Midbrain (tissue), 1 donor: ENCODE results near the gene MINDY1.
A peak's percentile ranks its signal among the peaks of the same experiment; 100 is the strongest.

ENCODE experiments used
- DNase-seq: peaks from one replicate; lab custom pipeline; 2025; lab: John Stamatoyannopoulos, UW

Gene MINDY1

GRCh38 chr1:151006327-151007052 lies at the start of gene MINDY1:
MINDY1 (minus strand) TSS chr1:151006902; CDS start chr1:151002617, 4,285 bp downstream.
- peak; percentile 88 for DNase-seq

- no peak for DNase-seq
Observed at GRCh38 chr1:151056149-151056548, 49.4 kb upstream of the MINDY1 start.

GRCh38 chr1:151055581-151055980 lies 48.9 kb upstream of the MINDY1 start:
- DNase-seq, result no peak

- no peak for DNase-seq
Observed at GRCh38 chr1:151054971-151055547, 48.4 kb upstream of the MINDY1 start.

- DNase-seq, result no peak
Observed at GRCh38 chr1:151051356-151052009, 44.8 kb upstream of the MINDY1 start.

GRCh38 chr1:151050051-151050688 lies 43.5 kb upstream of the MINDY1 start:
- DNase-seq, result no peak

- DNase-seq, result no peak
Observed at GRCh38 chr1:151049458-151049857, 42.8 kb upstream of the MINDY1 start.

GRCh38 chr1:151048645-151049032 lies 41.9 kb upstream of the MINDY1 start:
- no peak for DNase-seq

- peak; percentile 55 for DNase-seq
Observed at GRCh38 chr1:151047925-151048644, 41.4 kb upstream of the MINDY1 start.

GRCh38 chr1:151047591-151047924 lies 40.9 kb upstream of the MINDY1 start, which contains the start of gene C1orf56:
C1orf56 (plus strand) TSS chr1:151047751; CDS start chr1:151047848, 97 bp downstream.
- DNase-seq, result peak; percentile 86

GRCh38 chr1:151043163-151043562 lies 36.5 kb upstream of the MINDY1 start:
- DNase-seq, result no peak

- DNase-seq, result no peak
Observed at GRCh38 chr1:151039521-151039920, 32.8 kb upstream of the MINDY1 start.

- no peak for DNase-seq
Observed at GRCh38 chr1:151037032-151037431, 30.3 kb upstream of the MINDY1 start.

- no peak for DNase-seq
Observed at GRCh38 chr1:151036356-151036755, 29.7 kb upstream of the MINDY1 start, which contains the start of gene BNIPL. BNIPL (plus strand) TSS chr1:151036586; CDS start chr1:151036726, 140 bp downstream.

GRCh38 chr1:151035167-151035566 lies 28.5 kb upstream of the MINDY1 start:
- DNase-seq, result no peak

GRCh38 chr1:151032164-151032563 lies 25.5 kb upstream of the MINDY1 start:
- no peak for DNase-seq

- no peak for DNase-seq
Observed at GRCh38 chr1:151026460-151026859, 19.8 kb upstream of the MINDY1 start.

GRCh38 chr1:151024540-151025146 lies 17.9 kb upstream of the MINDY1 start:
- peak; percentile 85 for DNase-seq

- DNase-seq, result no peak
Observed at GRCh38 chr1:151013518-151013917, 6.8 kb upstream of the MINDY1 start.

GRCh38 chr1:151012684-151013471 lies 6.2 kb upstream of the MINDY1 start:
- DNase-seq, result no peak
